K562 (cell line): ENCODE results near the gene CRYM. TPM values are rescaled to one million over a fixed set of nuclear protein-coding genes. Genes with fewer than 3 reads are reported as not detected.

ENCODE experiments used
- ATAC-seq: fragments of 200-7000 bp; cut with Tn5 transposase; 3 replicates; pipeline ENCODE4 v1.9.1; 2020; ENCODE audit warnings: moderate library complexity
- BruUV-seq: library from RNA; stranded (reverse); fragments of 400-500 nt; replicated peaks from 2 replicates; lab custom pipeline; 2021; lab: Mats Ljungman, UMichigan
- CTCF ChIA-PET: fragments of 300-600 bp; formaldehyde crosslinking; extraction: SDS; loops from one replicate; lab custom pipeline; 2021; ENCODE audit warnings: low intra/inter-chr PET ratio; lab: Yijun Ruan, JAX
- POLR2A ChIA-PET: fragments of 300-600, 350-650 bp; sonication (Branson Sonifier 250); formaldehyde crosslinking; extraction: SDS; loops from one replicate; lab custom pipeline; 2021; ENCODE audit warnings: antibody characterized with exemption, inconsistent platforms; lab: Yijun Ruan, JAX
- DNase-seq, 4 experiments: peaks; one replicate each; pipeline versions ENCODE4 v3.0.0 to v3.0.0-alpha.2; 2011 to 2018; ENCODE audit warnings: low spot score in 3 of 4, mixed read lengths in 3 of 4; ENCODE audit errors: extremely low read depth in 1 of 4
- FAIRE-seq: peaks from 2 replicates; lab custom pipeline; 2011; peaks lifted over from hg19 to GRCh38; lab: Jason Lieb, UNC
- H2AFZ ChIP-seq: 2 replicates; pipeline ENCODE4 v1.6.0; 2011; ENCODE audit warnings: low read depth, low read length, control low read depth, inconsistent platforms
- H3K27ac ChIP-seq: fragments of 200-600 bp; 3 replicates; pipeline ENCODE4 v1.8.0; 2011; ENCODE audit warnings: low read depth, mild to moderate bottlenecking, control low read depth, inconsistent platforms, low read length, moderate library complexity, mixed read lengths; ENCODE audit errors: extremely low read depth
- H3K27me3 ChIP-seq, 2 experiments: fragments of 300-600 bp in 1 of 2; 2 replicates in 1 of 2; 3 replicates in 1 of 2; pipeline versions ENCODE4 v1.6.0 to v1.8.0; 2011; ENCODE audit warnings: inconsistent platforms in 2 of 2, low read length in 2 of 2, mild to moderate bottlenecking in 1 of 2, mixed read lengths in 1 of 2, moderate library complexity in 1 of 2; ENCODE audit not compliant: control insufficient read depth in 2 of 2, insufficient read depth in 2 of 2
- H3K36me3 ChIP-seq: fragments of 300-600 bp; 3 replicates; pipeline ENCODE4 v1.8.0; 2011; ENCODE audit warnings: mild to moderate bottlenecking, low read length, inconsistent platforms; ENCODE audit not compliant: control insufficient read depth, insufficient read depth
- H3K4me1 ChIP-seq, 2 experiments: fragments of 200-600 bp in 1 of 2; replicated peaks in 1 of 2; 2 replicates in 1 of 2; 3 replicates in 1 of 2; pipeline versions ENCODE4 v1.5.1 to v1.8.0; 2011; ENCODE audit warnings: inconsistent platforms in 2 of 2, low read length in 2 of 2, mild to moderate bottlenecking in 1 of 2, mixed read lengths in 1 of 2, moderate library complexity in 1 of 2; ENCODE audit not compliant: control insufficient read depth in 2 of 2, insufficient read depth in 2 of 2
- H3K4me2 ChIP-seq: 2 replicates; pipeline ENCODE4 v1.6.1; 2011; ENCODE audit warnings: low read length, control low read depth, inconsistent platforms, mixed read lengths; ENCODE audit not compliant: insufficient read depth
- H3K4me3 ChIP-seq: fragments of 200-600 bp; sonication (generic), shearing (Covaris generic); 2 replicates; pipeline ENCODE4 v1.5.1; 2016; ENCODE audit warnings: control low read depth, inconsistent platforms
- H3K79me2 ChIP-seq: fragments of 200-600 bp; 3 replicates; pipeline ENCODE4 v1.8.0; 2011; ENCODE audit warnings: low read length, inconsistent platforms; ENCODE audit not compliant: control insufficient read depth, insufficient read depth
- H3K9ac ChIP-seq, 2 experiments: 2 replicates each; pipeline versions ENCODE4 v1.6.0 to v1.6.1; 2011; ENCODE audit warnings: low read depth in 2 of 2, low read length in 2 of 2, control low read depth in 1 of 2, inconsistent platforms in 1 of 2, mild to moderate bottlenecking in 1 of 2, mixed read lengths in 1 of 2; ENCODE audit not compliant: insufficient read depth in 1 of 2
- H3K9me1 ChIP-seq: one replicate; pipeline ENCODE4 v1.6.0; 2011; ENCODE audit warnings: inconsistent platforms, mild to moderate bottlenecking, low read length, moderate library complexity; ENCODE audit not compliant: control insufficient read depth, insufficient read depth
- H3K9me3 ChIP-seq: replicated peaks from 2 replicates; pipeline ENCODE4 v1.5.1; 2011; ENCODE audit warnings: low read depth, low read length, inconsistent platforms; ENCODE audit not compliant: control insufficient read depth, insufficient read depth
- H4K20me1 ChIP-seq: replicated peaks from 2 replicates; pipeline ENCODE4 v1.6.1; 2011; ENCODE audit warnings: low read length, inconsistent platforms, mixed read lengths; ENCODE audit not compliant: control insufficient read depth, insufficient read depth
- CBFA2T3 ChIP-seq: fragments of 450-650 bp; IDR thresholded peaks from 2 replicates; pipeline ENCODE4 v1.6.1; 2017
- FIP1L1 ChIP-seq: fragments of 200-400 bp; formaldehyde crosslinking; IDR thresholded peaks from 2 replicates; pipeline ENCODE4 v1.6.1; 2018; ENCODE audit warnings: mild to moderate bottlenecking, low read depth, low read length; ENCODE audit not compliant: poor library complexity, severe bottlenecking
- HEY1 ChIP-seq: fragments of 250-450 bp; sonication (Bioruptor Pico); IDR thresholded peaks from 2 replicates; pipeline ENCODE4 v1.5.0; 2020; ENCODE audit warnings: mild to moderate bottlenecking, moderate library complexity, borderline replicate concordance
- KDM1A ChIP-seq, 2 experiments: fragments of 450-650 bp; IDR thresholded peaks; 2 replicates each; pipeline ENCODE4 v1.6.1; 2016; ENCODE audit warnings: mild to moderate bottlenecking in 2 of 2
- PCBP1 ChIP-seq: fragments of 200-400 bp; formaldehyde crosslinking; IDR thresholded peaks from 2 replicates; pipeline ENCODE4 v1.6.1; 2018; ENCODE audit warnings: mild to moderate bottlenecking, low read depth, low read length; ENCODE audit not compliant: poor library complexity, severe bottlenecking
- SRSF7 ChIP-seq: fragments of 200-400 bp; formaldehyde crosslinking; optimal IDR thresholded peaks from 2 replicates; pipeline ENCODE3; 2017; ENCODE audit warnings: mild to moderate bottlenecking, low read depth, low read length
- WGBS: fragments of 100-300 bp; shearing (Covaris generic); methylation state at CpG from one replicate; pipeline ENCODE4 v1.1.6; 2016; ENCODE audit warnings: low coverage, mixed read lengths; ENCODE audit not compliant: insufficient coverage; ENCODE audit errors: missing lambda C conversion rate; 5-methylcytosine and 5-hydroxymethylcytosine counted together
- in situ Hi-C: fragments of 300-500 bp; cut with MboI; formaldehyde crosslinking; loops from 4 replicates; pipeline ENCODE4 v1.15.0; 2018; ENCODE audit warnings: inconsistent platforms, mixed read lengths
- intact Hi-C: fragments of 100-400 bp; cut with micrococcal nuclease; formaldehyde crosslinking; loops from 2 replicates; pipeline ENCODE4 v1.14.2; 2022
- polyA plus RNA-seq, 8 experiments: library from polyadenylated mRNA; depleted of rRNA in 4 of 8; stranded (reverse) in 5 of 8; unstranded in 3 of 8; fragments of >200 nt; fragmentation: Nextera tagmentation in 2 of 8; fragmentation: Illumina TruSeq in 1 of 8; extraction: Ambion mirVana in 2 of 8; extraction: Trizol in 1 of 8; gene quantifications; 2 replicates each; pipeline versions ENCODE4 v1.2.1 to v1.2.3, GENCODE V29; 2011 to 2014; ENCODE audit warnings: inconsistent platforms in 1 of 8, missing spikeins in 1 of 8
- total RNA-seq, 7 experiments: library from RNA; depleted of rRNA in 6 of 7; stranded (reverse); fragments of >200 nt in 6 of 7; fragmentation: Illumina TruSeq in 2 of 7; extraction: Trizol in 2 of 7; gene quantifications; 2 replicates each; pipeline versions ENCODE4 v1.2.1 to v1.2.3, GENCODE V29; 2011 to 2021; ENCODE audit warnings: low replicate concordance in 1 of 7
- TF ChIP-seq, protein P1 (sequence below), 2 experiments: fragments of 450-650 bp in 1 of 2; sonication (generic) in 1 of 2; formaldehyde crosslinking in 1 of 2; IDR thresholded peaks in 1 of 2; conservative IDR thresholded peaks in 1 of 2; 2 replicates each; pipeline versions ENCODE4 v1.6.1 to v1.8.1; 2016 to 2023; ENCODE audit warnings: mild to moderate bottlenecking in 2 of 2, moderate library complexity in 2 of 2, inconsistent platforms in 1 of 2, missing genetic modification reagents in 1 of 2
- TF ChIP-seq, protein P2 (sequence below): fragments of 450-650 bp; IDR thresholded peaks from 2 replicates; pipeline ENCODE4 v1.6.1; 2016; ENCODE audit warnings: low read depth

The CRYM gene
- total and polyA plus RNA-seq, 9 of the 15 experiments (the other 6 are each of a cell fraction or from before 2014, with no cell fraction given): 0.08 to 0.98 (median 0.47) TPM

DNA sequence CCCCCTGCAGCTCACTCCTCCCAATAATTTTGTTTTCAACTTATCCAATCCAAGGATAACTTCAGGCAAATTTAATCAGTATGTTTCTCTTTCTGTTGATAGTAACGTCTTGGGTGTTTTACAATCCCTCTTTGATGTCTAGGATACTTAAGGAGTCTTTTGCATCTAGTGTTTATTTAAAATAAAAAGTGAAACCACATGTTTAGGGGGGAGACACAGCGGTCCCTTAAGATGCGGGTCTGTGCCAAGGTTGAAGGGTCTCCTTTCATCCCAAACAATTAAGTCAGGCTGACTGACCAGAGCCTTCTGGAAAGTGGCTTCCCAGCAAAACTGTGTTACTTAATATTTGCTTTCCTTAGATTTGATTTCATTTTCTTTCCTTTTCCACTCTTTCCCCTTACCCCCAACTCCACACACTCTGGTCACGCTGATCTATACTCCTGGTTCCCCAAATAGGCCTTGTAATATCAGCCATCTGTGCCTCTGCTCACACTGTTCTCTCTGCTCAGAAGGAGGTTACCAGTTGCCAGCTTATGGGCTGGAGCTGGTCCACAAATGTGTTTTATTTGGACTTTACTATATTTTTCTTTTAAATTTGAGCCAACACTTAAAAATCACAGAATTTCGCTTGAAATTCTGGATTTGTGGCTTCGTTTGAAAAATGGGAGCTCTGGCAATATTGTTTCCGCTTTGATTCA, 33.4 kb downstream of the CRYM start:
- no peak for DNase-seq
- H3K4me1 ChIP-seq: no peaks in the 10 kb centered on the region; a peak in 1 of 5 replicates
- peaks cover 3 to 7% of the 10 kb centered on the region in 2 experiments; a peak in 4 of 5 replicates for H3K27me3 ChIP-seq
- intact Hi-C loops (no loop called here), in situ Hi-C loops (no loop called here)
- no peaks in the 10 kb centered on the region for H4K20me1 ChIP-seq
- no TSS peak for BruUV-seq
- no peak overlapping the region for H3K9ac ChIP-seq
- CTCF ChIA-PET: no interaction called here
- POLR2A ChIA-PET: no interaction called here
- no peaks in the 10 kb centered on the region for H3K9me3 ChIP-seq
- WGBS: 21% methylated on average over 7 of the region's 7 CpGs
- ATAC-seq: no peak
- no peaks in the 10 kb centered on the region for H3K9me1 ChIP-seq
- H3K4me2 ChIP-seq: no peak overlapping the region
- no peak overlapping the region for H3K4me3 ChIP-seq
- no peak overlapping the region for H2AFZ ChIP-seq
- H3K27ac ChIP-seq: no peak overlapping the region
- no peaks in the 10 kb centered on the region for H3K36me3 ChIP-seq
- H3K79me2 ChIP-seq: no peaks in the 10 kb centered on the region
- FAIRE-seq: no peak
- no peak for TF ChIP-seq SRSF7
- TF ChIP-seq, protein P1, sequence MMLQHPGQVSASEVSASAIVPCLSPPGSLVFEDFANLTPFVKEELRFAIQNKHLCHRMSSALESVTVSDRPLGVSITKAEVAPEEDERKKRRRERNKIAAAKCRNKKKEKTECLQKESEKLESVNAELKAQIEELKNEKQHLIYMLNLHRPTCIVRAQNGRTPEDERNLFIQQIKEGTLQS (IDR thresholded peaks at IDR 0.05): no peak
- TF ChIP-seq, protein P1 (CRISPR knock-in tag; conservative IDR thresholded peaks at IDR 0.05): no peak
- TF ChIP-seq CBFA2T3: no peak
- TF ChIP-seq PCBP1: no peak
- TF ChIP-seq HEY1 (CRISPR knock-in tag): no peak
- no peak for TF ChIP-seq KDM1A (IDR thresholded peaks at IDR 0.05)
- TF ChIP-seq, protein P2, sequence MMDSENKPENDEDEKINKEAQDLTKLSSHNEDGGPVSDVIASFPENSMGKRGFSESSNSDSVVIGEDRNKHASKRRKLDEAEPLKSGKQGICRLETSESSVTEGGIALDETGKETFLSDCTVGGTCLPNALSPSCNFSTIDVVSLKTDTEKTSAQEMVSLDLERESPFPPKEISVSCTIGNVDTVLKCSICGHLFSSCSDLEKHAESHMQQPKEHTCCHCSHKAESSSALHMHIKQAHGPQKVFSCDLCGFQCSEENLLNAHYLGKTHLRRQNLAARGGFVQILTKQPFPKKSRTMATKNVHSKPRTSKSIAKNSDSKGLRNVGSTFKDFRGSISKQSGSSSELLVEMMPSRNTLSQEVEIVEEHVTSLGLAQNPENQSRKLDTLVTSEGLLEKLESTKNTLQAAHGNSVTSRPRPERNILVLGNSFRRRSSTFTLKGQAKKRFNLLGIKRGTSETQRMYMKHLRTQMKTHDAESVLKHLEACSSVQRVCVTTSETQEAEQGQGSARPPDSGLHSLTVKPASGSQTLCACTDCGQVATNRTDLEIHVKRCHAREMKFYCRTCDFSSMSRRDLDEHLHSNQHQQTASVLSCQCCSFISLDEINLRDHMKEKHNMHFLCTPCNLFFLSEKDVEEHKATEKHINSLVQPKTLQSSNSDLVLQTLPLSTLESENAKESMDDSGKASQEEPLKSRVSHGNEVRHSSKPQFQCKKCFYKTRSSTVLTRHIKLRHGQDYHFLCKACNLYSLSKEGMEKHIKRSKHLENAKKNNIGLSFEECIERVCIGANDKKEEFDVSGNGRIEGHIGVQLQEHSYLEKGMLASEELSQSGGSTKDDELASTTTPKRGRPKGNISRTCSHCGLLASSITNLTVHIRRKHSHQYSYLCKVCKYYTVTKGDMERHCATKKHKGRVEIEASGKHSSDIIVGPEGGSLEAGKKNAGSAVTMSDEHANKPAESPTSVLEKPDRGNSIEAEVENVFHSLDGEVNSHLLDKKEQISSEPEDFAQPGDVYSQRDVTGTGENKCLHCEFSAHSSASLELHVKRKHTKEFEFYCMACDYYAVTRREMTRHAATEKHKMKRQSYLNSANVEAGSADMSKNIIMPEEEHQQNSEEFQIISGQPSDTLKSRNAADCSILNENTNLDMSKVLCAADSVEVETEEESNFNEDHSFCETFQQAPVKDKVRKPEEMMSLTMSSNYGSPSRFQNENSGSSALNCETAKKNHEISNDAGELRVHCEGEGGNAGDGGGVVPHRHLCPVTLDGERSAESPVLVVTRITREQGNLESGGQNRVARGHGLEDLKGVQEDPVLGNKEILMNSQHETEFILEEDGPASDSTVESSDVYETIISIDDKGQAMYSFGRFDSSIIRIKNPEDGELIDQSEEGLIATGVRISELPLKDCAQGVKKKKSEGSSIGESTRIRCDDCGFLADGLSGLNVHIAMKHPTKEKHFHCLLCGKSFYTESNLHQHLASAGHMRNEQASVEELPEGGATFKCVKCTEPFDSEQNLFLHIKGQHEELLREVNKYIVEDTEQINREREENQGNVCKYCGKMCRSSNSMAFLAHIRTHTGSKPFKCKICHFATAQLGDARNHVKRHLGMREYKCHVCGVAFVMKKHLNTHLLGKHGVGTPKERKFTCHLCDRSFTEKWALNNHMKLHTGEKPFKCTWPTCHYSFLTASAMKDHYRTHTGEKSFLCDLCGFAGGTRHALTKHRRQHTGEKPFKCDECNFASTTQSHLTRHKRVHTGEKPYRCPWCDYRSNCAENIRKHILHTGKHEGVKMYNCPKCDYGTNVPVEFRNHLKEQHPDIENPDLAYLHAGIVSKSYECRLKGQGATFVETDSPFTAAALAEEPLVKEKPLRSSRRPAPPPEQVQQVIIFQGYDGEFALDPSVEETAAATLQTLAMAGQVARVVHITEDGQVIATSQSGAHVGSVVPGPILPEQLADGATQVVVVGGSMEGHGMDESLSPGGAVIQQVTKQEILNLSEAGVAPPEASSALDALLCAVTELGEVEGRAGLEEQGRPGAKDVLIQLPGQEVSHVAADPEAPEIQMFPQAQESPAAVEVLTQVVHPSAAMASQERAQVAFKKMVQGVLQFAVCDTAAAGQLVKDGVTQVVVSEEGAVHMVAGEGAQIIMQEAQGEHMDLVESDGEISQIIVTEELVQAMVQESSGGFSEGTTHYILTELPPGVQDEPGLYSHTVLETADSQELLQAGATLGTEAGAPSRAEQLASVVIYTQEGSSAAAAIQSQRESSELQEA: no peak
- TF ChIP-seq FIP1L1: no peak
